UCSD-AML1 (cell line): ENCODE measurements around the gene PARD3B.

Experiments used
- DNase-seq: peaks from one replicate; lab custom pipeline; 2025; ENCODE audit not compliant: unreplicated experiment; lab: John Stamatoyannopoulos, UW

Gene PARD3B

GRCh38 chr2:205627085-205627484 is 1081.8 kb downstream of the PARD3B start:
- DNase-seq: no peak

- no peak for DNase-seq
Observed at GRCh38 chr2:205628422-205628821, 1083.1 kb downstream of the PARD3B start.

GRCh38 chr2:205629091-205629776 is 1084.0 kb downstream of the PARD3B start:
- no peak for DNase-seq

- no peak for DNase-seq
Observed at GRCh38 chr2:205633994-205634393, 1088.7 kb downstream of the PARD3B start.

GRCh38 chr2:205636549-205637319 is 1091.5 kb downstream of the PARD3B start:
- DNase-seq: no peak

- no peak for DNase-seq
Observed at GRCh38 chr2:205637320-205637602, 1092.0 kb downstream of the PARD3B start.

- no peak for DNase-seq
Observed at GRCh38 chr2:205637779-205638503, 1092.7 kb downstream of the PARD3B start.

- DNase-seq: no peak
Observed at GRCh38 chr2:205640716-205641115, 1095.4 kb downstream of the PARD3B start.

GRCh38 chr2:205642599-205643356 is 1097.5 kb downstream of the PARD3B start:
- DNase-seq: no peak

- DNase-seq: no peak
Observed at GRCh38 chr2:205643391-205643885, 1098.2 kb downstream of the PARD3B start.

GRCh38 chr2:205644018-205644417 is 1098.7 kb downstream of the PARD3B start:
- no peak for DNase-seq

- DNase-seq: no peak
Observed at GRCh38 chr2:205646680-205647079, 1101.4 kb downstream of the PARD3B start.

GRCh38 chr2:205650450-205650849 is 1105.2 kb downstream of the PARD3B start:
- DNase-seq: no peak

- no peak for DNase-seq
Observed at GRCh38 chr2:205650931-205651330, 1105.7 kb downstream of the PARD3B start.

- no peak for DNase-seq
Observed at GRCh38 chr2:205651719-205652118, 1106.4 kb downstream of the PARD3B start.

- no peak for DNase-seq
Observed at GRCh38 chr2:205654878-205655605, 1109.8 kb downstream of the PARD3B start.

- no peak for DNase-seq
Observed at GRCh38 chr2:205655779-205656456, 1110.6 kb downstream of the PARD3B start.

- DNase-seq: no peak
Observed at GRCh38 chr2:205656461-205656860, 1111.2 kb downstream of the PARD3B start.

GRCh38 chr2:205656941-205657340 is 1111.7 kb downstream of the PARD3B start:
- no peak for DNase-seq

GRCh38 chr2:205657579-205657978 is 1112.3 kb downstream of the PARD3B start:
- no peak for DNase-seq
